GM23248 (cell line): ENCODE results near the gene TMEM204.

Experiments used
- EZH2 ChIP-seq: fragments of 200-600 bp; sonication (generic); IDR thresholded peaks from 2 replicates; pipeline ENCODE4 v1.6.1; 2018; ENCODE audit warnings: antibody characterized with exemption, mild to moderate bottlenecking; ENCODE audit not compliant: insufficient read depth, poor library complexity, severe bottlenecking
- EZH2phosphoT487 ChIP-seq: fragments of 200-600 bp; sonication (generic); IDR thresholded peaks from 2 replicates; pipeline ENCODE4 v1.6.1; 2018; ENCODE audit warnings: antibody characterized with exemption, moderate library complexity, mild to moderate bottlenecking, low read depth; ENCODE audit not compliant: insufficient read depth

DNA sequence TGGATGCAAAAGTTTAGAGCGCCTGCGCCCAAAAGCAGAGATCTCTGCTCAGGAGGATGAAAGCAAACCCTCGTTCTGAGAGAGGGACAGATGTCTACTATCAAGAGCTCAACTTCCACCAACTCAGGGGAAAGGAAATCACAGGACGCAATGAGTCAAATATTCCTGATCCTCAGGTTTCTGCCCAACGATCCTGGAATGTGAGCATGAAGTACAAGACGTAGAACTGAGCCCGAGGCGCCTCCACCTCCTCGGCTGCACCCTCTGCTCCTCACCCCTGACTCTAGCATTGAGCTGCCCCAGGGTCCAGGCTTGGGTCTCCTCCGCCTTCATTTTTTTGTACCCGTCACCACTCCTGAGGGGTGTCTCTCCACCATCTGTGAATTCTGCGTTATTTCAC lies 63.0 kb downstream of the TMEM204 start:
- no peak for TF ChIP-seq EZH2phosphoT487
- no peak for TF ChIP-seq EZH2
